ENCODE data around the gene PRR32. TPM values are rescaled to one million over a fixed set of nuclear protein-coding genes. Genes with fewer than 3 reads are reported as not detected.

Gene PRR32
- total and polyA plus RNA-seq, 2 of the 13 experiments (the other 11 are each of a cell fraction or from before 2014, with no cell fraction given), result not detected

- intact Hi-C loops (cut with micrococcal nuclease; ENCODE audit: unreplicated experiment) (no loop called here), in situ Hi-C loops (cut with HindIII; ENCODE audit: extremely low pct_ligation_motif_present, low pct_unique_long_range_greater_than_20kb) (no loop called here)
- Histone ChIP-seq H3K4me3 (replicated peaks in 1 of 3; ENCODE audit: insufficient read depth in 1 of 3, low read depth in 2 of 3, low read length in 3 of 3) (no peak overlapping the region), H3K4me2 (ENCODE audit: low read depth, low read length) (no peak overlapping the region), H4K20me1 (ENCODE audit: insufficient read depth, low read length) (no peaks in the 10 kb centered on the region), H3K27ac (ENCODE audit: extremely low read length, insufficient read depth, low read length) (no peak overlapping the region), H3K79me2 (ENCODE audit: insufficient read depth, low read length) (no peaks in the 10 kb centered on the region), H3K9me3 (ENCODE audit: low read length) (peaks cover 7% of the 10 kb centered on the region; the same call in 1 of the 2 replicates), H3K36me3 (replicated peaks in 1 of 2; ENCODE audit: control insufficient read depth in 1 of 2, insufficient read depth in 2 of 2, low read length in 2 of 2) (no peaks in the 10 kb centered on the region), H2AFZ (ENCODE audit: low read length) (no peak overlapping the region), H3K4me1 (ENCODE audit: insufficient read depth, low read length) (no peaks in the 10 kb centered on the region), H3K27me3 (ENCODE audit: control insufficient read depth in 1 of 2, insufficient read depth in 2 of 2, low read length in 2 of 2) (no peaks in the 10 kb centered on the region), H3K9ac (ENCODE audit: insufficient read depth, low read depth, low read length) (no peak overlapping the region)
- ATAC-seq (peak; percentile 58; the same call in 2 of the 3 replicates), FAIRE-seq (no peak), DNase-seq (ENCODE audit: low spot score) (no peak)
- POLR2A ChIA-PET, result no interaction called here
- CTCF ChIA-PET (ENCODE audit: low intra/inter-chr PET ratio, low total read pairs), result no interaction called here
- no TSS peak for BruUV-seq (replicated peaks)
- no peak for TF ChIP-seq ZNF484 (CRISPR knock-in tag; IDR thresholded peaks at IDR 0.05; ENCODE audit: borderline replicate concordance, low read depth)
- no peak for TF ChIP-seq GATAD1 (CRISPR knock-in tag; IDR thresholded peaks at IDR 0.05)
- TF ChIP-seq, protein P1, sequence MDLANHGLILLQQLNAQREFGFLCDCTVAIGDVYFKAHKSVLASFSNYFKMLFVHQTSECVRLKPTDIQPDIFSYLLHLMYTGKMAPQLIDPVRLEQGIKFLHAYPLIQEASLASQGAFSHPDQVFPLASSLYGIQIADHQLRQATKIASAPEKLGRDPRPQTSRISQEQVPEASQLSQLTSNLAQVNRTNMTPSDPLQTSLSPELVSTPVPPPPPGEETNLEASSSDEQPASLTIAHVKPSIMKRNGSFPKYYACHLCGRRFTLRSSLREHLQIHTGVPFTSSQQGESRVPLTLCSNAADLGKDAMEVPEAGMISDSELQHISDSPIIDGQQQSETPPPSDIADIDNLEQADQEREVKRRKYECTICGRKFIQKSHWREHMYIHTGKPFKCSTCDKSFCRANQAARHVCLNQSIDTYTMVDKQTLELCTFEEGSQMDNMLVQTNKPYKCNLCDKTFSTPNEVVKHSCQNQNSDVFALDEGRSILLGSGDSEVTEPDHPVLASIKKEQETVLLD (CRISPR knock-in tag; IDR thresholded peaks at IDR 0.05; ENCODE audit: low read depth), result no peak
- no peak for TF ChIP-seq ZNF841 (CRISPR knock-in tag; IDR thresholded peaks at IDR 0.05; ENCODE audit: borderline replicate concordance)
- no peak for TF ChIP-seq SRSF1 (optimal IDR thresholded peaks at IDR 0.05; ENCODE audit: low read depth, low read length)
- TF ChIP-seq, protein P2, sequence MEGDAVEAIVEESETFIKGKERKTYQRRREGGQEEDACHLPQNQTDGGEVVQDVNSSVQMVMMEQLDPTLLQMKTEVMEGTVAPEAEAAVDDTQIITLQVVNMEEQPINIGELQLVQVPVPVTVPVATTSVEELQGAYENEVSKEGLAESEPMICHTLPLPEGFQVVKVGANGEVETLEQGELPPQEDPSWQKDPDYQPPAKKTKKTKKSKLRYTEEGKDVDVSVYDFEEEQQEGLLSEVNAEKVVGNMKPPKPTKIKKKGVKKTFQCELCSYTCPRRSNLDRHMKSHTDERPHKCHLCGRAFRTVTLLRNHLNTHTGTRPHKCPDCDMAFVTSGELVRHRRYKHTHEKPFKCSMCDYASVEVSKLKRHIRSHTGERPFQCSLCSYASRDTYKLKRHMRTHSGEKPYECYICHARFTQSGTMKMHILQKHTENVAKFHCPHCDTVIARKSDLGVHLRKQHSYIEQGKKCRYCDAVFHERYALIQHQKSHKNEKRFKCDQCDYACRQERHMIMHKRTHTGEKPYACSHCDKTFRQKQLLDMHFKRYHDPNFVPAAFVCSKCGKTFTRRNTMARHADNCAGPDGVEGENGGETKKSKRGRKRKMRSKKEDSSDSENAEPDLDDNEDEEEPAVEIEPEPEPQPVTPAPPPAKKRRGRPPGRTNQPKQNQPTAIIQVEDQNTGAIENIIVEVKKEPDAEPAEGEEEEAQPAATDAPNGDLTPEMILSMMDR (CRISPR knock-in tag; IDR thresholded peaks at IDR 0.05), result peak; percentile 44
- TF ChIP-seq PAX8 (CRISPR knock-in tag; IDR thresholded peaks at IDR 0.05; ENCODE audit: borderline replicate concordance), result no peak
- no peak for TF ChIP-seq RBFOX2 (IDR thresholded peaks at IDR 0.05; ENCODE audit: low read depth, low read length)
- TF ChIP-seq STAG1 (CRISPR knock-in tag; IDR thresholded peaks at IDR 0.05), result peak; percentile 53
- no peak for TF ChIP-seq PLRG1 (conservative IDR thresholded peaks at IDR 0.05)
- WGBS (ENCODE audit: low lambda C conversion rate), result under 1% methylated on average over 5 of the region's 5 CpGs
Measured at GRCh38 chrX:126770179-126770578, 49.4 kb upstream of the PRR32 start.
